Activated CD4-positive, CD25-positive, alpha-beta regulatory T cell treated with anti-CD3 and anti-CD28 coated beads, Interleukin-2, amount 50 U/mL, for 16 hours (primary cell): ENCODE measurements around the gene SPRR2G.
"Not testable (repeated sequence)": the region's sequence is repeated elsewhere in the genome, so short reads cannot be mapped to it uniquely, and the experiment has no call there.

Experiments used
- DNase-seq: peaks from one replicate; pipeline ENCODE4 v3.0.0-alpha.2; 2020; ENCODE audit warnings: low read depth, low spot score

The SPRR2G gene

GRCh38 chr1:153115264-153115663 lies 35.4 kb downstream of the SPRR2G start:
- not testable (repeated sequence) for DNase-seq

GRCh38 chr1:153113416-153113815 lies 37.3 kb downstream of the SPRR2G start, which contains the start of gene SPRR2F:
Gene SPRR2F, minus strand, starts transcription at chr1:153113516. Its CDS starts 783 bp downstream, at chr1:153112733.
- no peak for DNase-seq

GRCh38 chr1:153112454-153112853 lies 38.2 kb downstream of the SPRR2G start:
- DNase-seq, result not testable (repeated sequence)

GRCh38 chr1:153100245-153100644 lies 50.4 kb downstream of the SPRR2G start:
- no peak for DNase-seq
